ENCODE measurements around the gene LIM2. TPM values are rescaled to one million over a fixed set of nuclear protein-coding genes. Genes with fewer than 3 reads are reported as not detected.
A peak's percentile ranks its signal among the peaks of the same experiment; 100 is the strongest.
"Not testable (repeated sequence)": the region's sequence is repeated elsewhere in the genome, so short reads cannot be mapped to it uniquely, and the experiment has no call there.

Gene LIM2
- not detected in 2 replicates for total RNA-seq (2014; rRNA removed; shearing (Covaris generic))
- not detected in 2 replicates for polyA plus RNA-seq (2015; cell fraction: cytosol; rRNA removed)
- polyA plus RNA-seq (2015; cell fraction: nucleus; rRNA removed): not detected in 2 replicates

GRCh38 chr19:51387924-51388389 is at the start of gene LIM2:
TSS of gene LIM2 (minus strand) at chr19:51387974. CDS start at chr19:51387443, 531 bp downstream.
- no peak for DNase-seq (ENCODE audit: low read depth)

DNA sequence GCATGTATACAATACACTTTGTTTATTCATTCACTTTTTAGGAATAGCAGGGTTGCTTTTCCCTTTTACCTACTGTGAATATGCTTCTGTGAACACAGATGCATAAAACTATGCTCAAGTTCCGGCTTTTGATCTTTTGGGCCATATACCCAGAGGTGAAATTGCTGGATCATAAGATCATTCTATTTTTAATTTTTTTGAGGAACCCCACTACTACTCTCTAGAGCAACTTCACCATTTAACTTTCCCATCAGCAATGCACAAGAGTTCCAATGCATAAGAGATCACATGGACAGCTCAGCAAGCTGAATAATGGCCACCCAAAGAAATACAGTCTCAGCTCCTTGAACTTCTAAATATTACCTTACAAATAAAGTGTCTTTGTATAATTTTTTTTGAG is 46.7 kb upstream of the LIM2 start:
- no peak for DNase-seq (ENCODE audit: low read depth)

DNA sequence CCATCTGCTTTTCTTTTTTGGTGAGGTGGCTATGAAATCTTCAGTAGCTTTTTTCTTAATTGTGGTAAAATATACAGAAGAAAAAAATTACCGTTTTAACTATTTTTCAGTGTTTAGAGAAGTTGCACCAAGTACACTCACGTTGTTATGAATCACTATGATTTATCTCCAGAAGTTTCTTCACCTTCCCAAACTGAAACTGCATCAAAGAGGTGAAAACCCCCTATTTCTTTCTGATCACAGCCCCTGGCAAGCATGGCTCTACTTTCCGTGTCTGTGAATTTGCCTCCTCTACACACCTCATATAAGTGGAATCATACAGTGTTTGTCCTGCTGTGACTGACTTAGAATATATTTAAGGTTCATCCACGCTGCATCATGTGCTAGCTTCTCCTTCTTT is 45.3 kb upstream of the LIM2 start:
- no peak for DNase-seq (ENCODE audit: low read depth)

- no peak for DNase-seq (ENCODE audit: low read depth)
Measured at GRCh38 chr19:51431124-51431523, 43.4 kb upstream of the LIM2 start.

DNA sequence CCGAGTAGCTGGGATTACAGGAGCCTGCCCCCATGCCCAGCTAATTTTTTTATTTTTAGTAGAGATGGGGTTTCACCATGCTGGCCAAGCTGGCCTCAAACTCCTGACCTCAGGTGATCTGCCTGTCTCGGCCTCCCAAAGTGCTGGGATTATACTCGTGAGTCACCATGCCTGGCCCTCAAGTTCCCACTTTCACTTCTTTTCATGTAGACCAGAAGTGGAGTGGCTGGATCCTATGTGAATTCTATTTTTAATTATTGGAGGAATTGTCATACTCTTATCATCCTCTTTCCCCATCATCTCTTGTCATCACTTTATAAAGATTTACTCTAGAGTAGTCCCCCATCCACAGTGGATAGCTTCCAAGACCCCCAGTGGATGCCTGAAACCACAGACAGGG is 42.4 kb upstream of the LIM2 start:
- DNase-seq (ENCODE audit: low read depth): no peak

GRCh38 chr19:51427201-51427600 is 39.4 kb upstream of the LIM2 start:
- DNase-seq (ENCODE audit: low read depth): no peak

DNA sequence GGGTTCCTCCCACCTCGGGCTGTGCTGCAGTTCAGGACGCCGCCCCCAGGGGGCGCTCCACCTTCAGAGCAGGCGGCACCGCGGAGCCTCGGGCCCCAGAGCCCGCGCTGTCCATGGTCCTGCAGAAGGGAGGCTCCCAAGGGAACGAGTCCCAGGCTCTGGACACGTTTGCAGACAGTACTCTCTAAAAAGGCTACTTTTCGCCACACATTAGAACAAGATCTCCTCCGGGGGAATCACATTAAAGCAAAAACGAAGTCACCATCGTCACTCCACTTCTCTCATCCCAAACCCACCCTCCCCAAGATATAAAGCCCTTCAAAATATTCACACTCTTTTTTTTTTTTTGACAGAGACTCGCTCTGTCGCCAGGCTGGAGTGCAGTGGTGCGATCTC is 34.3 kb upstream of the LIM2 start:
- peak; percentile 61 for DNase-seq (ENCODE audit: low read depth)

GRCh38 chr19:51421229-51422052 is 33.7 kb upstream of the LIM2 start:
- DNase-seq (ENCODE audit: low read depth): no peak

GRCh38 chr19:51420511-51420910 is 32.7 kb upstream of the LIM2 start:
- not testable (repeated sequence) for DNase-seq (ENCODE audit: low read depth)

- no peak for DNase-seq (ENCODE audit: low read depth)
Measured at GRCh38 chr19:51418707-51419106, 30.9 kb upstream of the LIM2 start.

GRCh38 chr19:51417810-51418157 is 30.0 kb upstream of the LIM2 start:
- no peak for DNase-seq (ENCODE audit: low read depth)

- peak; percentile 11 for DNase-seq (ENCODE audit: low read depth)
Measured at GRCh38 chr19:51417107-51417809, 29.5 kb upstream of the LIM2 start, which contains the start of gene SIGLEC10. TSS of gene SIGLEC10 (minus strand) at chr19:51417642. CDS start at chr19:51417581, 61 bp downstream.

- DNase-seq (ENCODE audit: low read depth): not testable (repeated sequence)
Measured at GRCh38 chr19:51416422-51416821, 28.6 kb upstream of the LIM2 start.

- no peak for DNase-seq (ENCODE audit: low read depth)
Measured at GRCh38 chr19:51415187-51415586, 27.4 kb upstream of the LIM2 start.

DNA sequence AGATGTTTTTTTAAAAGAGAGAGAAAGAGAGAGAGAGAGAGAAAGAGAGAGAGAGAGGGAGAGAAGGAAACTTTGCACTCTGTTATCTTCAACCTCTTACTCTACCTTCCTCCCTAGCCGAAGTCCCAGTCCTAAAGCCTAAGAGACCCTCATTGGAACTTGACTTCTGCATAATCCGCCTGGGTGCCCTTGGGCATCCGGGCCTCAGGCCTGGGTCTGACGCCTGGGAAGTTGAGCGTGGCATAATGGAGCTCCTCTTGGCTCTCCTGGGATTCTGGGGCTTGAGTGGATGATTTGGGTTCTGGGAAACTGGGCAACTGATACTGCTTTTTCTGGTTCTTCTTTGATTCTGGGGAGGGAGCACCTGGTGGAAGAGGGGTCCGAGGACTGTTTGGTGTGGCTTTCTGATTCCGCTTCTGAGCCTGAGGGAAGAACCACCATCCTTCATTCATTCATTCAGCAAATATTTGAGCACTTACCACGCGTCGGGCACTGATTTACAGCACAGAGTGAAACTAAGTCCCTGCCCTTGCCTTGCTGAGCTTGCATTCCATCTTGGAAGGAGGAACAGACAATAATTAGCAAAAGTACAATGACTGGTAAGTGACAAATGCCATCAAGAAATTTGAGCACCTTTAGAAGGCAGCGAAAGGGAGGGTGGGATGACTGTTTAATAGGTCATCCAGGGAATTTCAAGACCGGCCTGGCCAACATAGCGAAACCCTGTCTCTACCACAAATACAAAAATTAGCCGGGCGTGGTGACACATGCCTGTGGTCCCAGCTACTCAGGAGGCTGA is 23.4 kb upstream of the LIM2 start:
- no peak for DNase-seq (ENCODE audit: low read depth)

DNA sequence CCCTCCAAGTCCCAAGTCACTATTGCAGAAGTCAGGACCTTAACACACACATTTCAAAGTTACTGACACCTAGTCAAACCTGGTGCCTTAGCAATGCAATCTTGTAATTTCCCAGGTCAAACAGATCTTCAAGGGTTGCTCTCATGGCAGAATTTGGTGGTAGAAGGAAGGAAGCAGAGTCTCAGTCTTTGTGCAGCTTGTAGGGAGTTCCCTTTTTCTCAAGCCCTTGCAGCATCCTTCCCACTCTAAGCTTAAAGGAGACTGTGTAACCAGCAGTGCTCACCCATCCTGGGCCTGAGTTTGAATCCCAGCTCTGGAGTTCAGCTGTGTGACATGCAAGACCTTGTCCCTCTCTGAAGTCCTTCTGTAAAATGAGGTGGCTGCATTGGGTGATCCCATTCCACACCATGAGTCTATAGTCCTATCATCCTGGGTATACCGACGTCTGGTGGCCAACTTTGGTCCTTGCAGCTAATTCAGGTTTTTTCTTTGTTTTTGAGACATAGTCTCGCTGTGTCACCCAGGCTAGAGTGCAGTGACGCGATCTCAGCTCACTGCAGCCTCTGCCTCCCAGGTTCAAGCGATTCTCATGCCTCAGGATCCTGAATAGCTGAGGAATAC is 19.8 kb upstream of the LIM2 start:
- DNase-seq (ENCODE audit: low read depth): peak; percentile 54

DNA sequence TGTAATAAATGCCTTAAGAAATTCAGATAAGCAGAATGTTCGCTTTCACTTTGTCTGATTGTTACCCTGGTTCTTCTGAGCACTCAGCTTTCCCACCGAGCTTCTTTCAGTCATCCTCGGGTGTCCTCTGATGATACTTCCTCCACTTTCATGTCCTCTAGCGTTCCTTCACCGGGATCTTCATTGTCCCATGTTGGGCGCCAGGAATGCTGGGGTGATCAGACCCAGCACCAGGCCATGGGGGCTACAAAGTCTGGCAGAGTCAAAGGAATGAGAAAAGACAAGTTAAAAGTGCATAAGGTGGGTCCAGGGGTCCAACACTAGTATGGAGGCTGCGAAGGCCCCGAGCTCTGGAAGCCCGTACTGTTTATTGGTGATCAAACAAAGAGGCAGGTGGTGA is 14.3 kb upstream of the LIM2 start:
- DNase-seq (ENCODE audit: low read depth): no peak

GRCh38 chr19:51399936-51400335 is 12.2 kb upstream of the LIM2 start:
- not testable (repeated sequence) for DNase-seq (ENCODE audit: low read depth)

- DNase-seq (ENCODE audit: low read depth): no peak
Measured at GRCh38 chr19:51399231-51399630, 11.5 kb upstream of the LIM2 start.

DNA sequence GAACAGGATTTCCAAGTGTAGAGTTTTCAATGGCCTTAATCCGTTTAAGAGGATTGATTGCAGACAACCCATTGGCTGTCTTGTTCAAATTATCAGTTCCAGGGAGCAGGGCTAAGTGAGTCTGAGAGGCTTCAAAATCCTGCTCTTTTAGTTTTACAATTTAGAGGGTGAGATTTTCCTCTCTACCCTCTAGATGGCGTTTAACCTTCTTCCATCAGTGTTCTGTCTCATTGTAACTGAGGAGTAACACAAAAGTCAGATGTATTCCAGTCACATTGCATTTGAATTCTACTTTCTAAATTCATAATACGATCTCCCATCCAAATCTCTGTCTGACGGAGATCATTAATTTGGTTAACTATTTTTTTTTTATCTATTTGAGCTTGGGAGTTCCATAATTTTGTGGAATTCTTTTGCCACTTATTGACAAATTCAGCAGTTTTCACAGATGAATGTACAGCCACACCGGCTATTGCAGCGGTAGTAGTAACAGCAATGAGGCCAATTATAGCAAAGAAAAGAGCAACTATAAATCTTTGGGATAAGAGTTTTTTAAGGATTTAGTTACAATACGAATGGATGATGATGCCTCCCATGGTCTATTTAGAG is 10.4 kb upstream of the LIM2 start:
- DNase-seq (ENCODE audit: low read depth): peak; percentile 10

DNA sequence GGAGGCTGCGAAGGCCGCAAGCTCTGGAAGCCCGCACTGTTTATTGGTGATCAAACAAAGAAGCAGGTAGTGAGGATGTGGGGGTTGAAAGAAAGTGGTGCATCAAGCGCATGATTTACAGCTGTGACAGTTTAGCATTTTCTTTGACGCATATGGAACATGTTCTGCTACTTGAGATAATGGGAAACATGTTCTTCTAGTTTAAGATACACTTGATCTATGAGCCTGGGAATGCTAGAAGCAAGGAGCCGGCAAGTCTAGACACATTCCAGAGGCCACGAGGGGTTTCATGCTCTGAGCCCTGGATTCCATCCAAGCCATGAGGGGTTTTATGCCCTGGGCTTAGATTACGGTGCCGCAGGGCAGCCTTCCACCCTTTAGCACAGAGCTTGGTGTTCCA is 9.7 kb upstream of the LIM2 start:
- not testable (repeated sequence) for DNase-seq (ENCODE audit: low read depth)
